Stimulated activated CD4-positive, alpha-beta T cell treated with anti-CD3 and anti-CD28 coated beads, Interleukin-15, amount 100 ng/mL, for 24 hours (primary cell): ENCODE results near the gene CDK11B.
A peak's percentile ranks its signal among the peaks of the same experiment; 100 is the strongest.

Experiments used
- DNase-seq: peaks from one replicate; pipeline ENCODE4 v3.0.0-alpha.2; 2020

Gene CDK11B

DNA sequence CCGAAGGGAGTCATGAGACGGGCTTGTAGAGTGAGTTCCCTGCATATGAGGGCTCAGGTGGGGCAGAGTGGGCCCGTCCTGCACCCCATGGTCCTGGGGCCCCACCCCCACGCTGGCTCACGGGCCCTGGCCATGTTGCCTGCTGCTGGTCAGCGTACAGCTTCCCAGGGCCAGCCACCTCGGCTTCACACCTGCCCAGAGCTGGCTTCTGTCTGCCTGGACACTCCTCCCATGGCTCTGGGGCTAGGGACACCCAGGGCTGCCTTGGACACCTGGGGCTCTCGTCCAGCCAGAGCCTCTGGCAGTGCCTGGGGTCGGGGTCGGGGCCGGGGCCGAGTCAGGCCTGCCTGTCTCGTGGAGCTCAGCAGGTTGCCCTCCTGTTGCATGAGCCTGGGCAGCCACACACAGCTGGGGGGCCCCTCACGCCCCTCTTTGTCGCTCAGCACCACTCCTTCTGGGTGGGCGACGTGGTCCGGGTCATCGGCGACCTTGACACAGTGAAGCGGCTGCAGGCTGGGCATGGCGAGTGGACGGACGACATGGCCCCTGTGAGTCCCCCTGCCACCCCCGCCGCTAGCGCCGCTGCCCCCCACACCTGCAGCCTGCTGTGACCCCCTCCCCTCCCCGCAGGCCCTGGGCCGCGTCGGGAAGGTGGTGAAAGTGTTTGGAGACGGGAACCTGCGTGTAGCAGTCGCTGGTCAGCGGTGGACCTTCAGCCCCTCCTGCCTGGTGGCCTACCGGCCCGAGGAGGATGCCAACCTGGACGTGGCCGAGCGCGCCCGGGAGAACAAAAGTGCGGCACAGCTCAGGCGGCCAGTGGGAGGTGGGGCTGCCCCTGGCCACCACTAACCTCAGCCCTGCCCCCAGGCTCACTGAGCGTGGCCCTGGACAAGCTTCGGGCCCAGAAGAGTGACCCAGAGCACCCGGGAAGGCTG lies 32.3 kb downstream of the CDK11B start:
- no peak for DNase-seq

GRCh38 chr1:1625824-1626206 lies 33.0 kb downstream of the CDK11B start:
- no peak for DNase-seq

GRCh38 chr1:1625404-1625775 lies 33.4 kb downstream of the CDK11B start:
- DNase-seq, result no peak

GRCh38 chr1:1624443-1625403 lies 34.1 kb downstream of the CDK11B start:
- DNase-seq, result no peak

- no peak for DNase-seq
These were observed 35.0 kb downstream of the CDK11B start for GRCh38 chr1:1623631-1624442.

GRCh38 chr1:1623181-1623630 lies 35.6 kb downstream of the CDK11B start:
- DNase-seq, result no peak

- DNase-seq, result no peak
These were observed 36.1 kb downstream of the CDK11B start for GRCh38 chr1:1622788-1623094.

DNA sequence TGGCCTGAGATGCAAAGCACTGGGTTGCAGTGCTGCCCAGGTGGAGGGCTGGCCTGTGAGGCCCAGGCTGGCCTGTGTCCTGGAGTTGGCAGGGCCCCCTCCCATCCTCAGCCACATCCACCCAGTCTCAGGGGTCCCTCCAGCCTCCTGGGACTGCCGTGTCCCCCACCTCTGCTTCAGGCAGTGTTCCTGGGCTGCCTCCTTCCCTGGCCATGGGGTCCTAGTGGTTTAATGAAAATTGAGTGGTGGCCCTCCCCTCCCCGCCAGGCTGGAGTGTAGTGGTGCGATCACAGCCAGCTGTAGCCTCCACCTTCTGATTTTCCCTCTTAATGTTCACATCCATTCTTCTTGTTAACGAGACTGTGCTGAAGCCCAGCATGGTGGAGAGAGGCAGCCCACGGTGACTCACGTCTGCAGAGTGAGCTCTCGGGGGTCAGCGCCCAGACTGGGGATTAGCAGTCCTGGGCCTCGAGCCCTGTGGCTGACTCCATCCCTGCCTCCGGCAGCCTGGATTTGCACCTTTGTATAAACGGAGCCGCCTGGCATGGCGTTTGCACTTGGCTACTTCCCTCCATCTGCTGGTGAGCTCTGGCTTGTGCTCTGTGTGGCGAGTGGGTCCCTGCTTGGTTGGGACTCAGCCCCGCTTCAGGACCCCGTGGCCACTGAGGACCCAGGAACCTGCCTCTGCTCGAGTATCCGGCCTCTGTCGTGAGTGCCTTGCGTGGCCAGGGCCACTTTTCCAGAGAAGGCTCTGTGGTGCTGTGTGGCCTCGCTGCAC lies 36.6 kb downstream of the CDK11B start:
- DNase-seq, result no peak

- no peak for DNase-seq
These were observed 37.4 kb downstream of the CDK11B start for GRCh38 chr1:1621173-1622009.

DNA sequence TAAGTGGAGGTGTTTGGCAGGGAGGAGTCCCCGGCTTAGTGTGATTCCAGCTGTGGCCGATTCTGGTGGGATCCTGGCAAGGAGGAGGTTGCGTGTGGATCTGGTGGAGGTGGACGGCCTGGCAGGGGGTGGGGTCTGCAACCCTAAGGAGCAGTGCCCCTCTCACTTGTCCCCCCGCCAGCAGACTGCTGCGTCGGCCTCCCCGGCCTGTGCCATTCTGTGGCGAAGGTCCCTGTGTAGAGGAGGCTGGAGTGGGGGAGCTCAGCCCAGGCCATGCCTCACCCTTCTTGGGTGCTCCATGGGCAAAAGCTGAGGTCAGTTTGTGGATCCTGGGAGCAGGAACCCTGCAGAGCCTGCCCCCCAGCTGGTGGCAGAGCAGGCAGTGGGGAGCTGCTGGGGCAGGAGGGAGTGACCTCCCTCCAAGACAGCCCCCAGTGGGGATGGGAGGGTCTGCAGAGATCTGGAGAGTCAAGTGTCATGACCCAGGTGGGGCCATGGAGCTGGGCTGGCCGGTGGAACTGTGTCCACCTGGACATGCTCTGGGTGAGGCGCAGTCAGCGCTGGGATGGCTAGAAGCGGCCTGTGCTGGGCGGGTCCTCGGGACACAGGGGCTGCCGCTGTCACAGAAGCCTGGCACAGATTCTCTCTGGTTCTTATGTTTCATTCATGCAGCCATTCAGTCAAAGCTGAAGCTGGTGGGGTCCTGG lies 38.2 kb downstream of the CDK11B start:
- no peak for DNase-seq

GRCh38 chr1:1619917-1620361 lies 38.9 kb downstream of the CDK11B start:
- DNase-seq, result no peak

GRCh38 chr1:1618396-1619068 lies 40.3 kb downstream of the CDK11B start:
- DNase-seq, result no peak

- no peak for DNase-seq
These were observed 40.9 kb downstream of the CDK11B start for GRCh38 chr1:1617925-1618324.

- no peak for DNase-seq
These were observed 41.3 kb downstream of the CDK11B start for GRCh38 chr1:1617516-1617915.

GRCh38 chr1:1616838-1617237 lies 42.0 kb downstream of the CDK11B start:
- no peak for DNase-seq

GRCh38 chr1:1616045-1616790 lies 42.6 kb downstream of the CDK11B start:
- peak; percentile 65 for DNase-seq

DNA sequence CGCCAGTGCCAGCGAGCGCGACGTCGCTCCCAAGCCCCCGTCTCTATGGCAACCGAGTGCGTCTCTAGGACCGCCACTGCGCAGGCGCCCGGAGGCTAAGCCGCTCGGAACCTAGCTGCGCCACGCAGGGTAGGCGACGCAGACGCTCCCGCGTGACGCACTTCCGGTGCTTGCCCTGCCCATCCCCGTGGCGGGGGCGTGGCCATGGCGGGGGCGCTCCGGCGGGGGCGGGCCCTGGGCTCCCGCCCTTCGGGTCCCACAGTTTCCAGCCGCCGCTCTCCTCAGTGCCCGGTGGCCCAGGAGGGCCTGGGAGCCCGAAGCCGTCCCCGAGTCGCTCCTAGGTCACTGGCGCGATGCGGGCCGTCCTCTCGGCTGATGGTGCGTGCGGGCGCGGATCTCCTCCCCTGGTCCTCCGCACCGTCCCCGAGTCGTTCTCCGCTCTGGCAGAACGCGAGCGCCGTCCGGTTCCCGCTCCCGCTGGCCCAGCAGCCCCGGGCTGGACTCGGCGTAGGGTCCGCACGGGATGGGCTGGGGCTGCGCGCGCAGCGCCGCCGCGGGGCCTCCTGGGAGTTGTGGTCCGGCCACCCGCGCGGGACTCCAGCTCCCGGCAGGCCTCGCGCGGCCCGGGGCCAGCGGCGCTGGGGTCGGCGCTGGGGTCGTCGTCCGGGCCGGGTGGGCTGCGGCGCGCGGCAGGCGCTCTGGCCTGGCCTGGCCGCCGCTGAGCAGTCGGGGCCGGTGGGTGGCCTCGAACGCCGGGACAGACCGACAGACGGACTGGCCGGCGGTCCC lies 43.4 kb downstream of the CDK11B start, which contains the start of gene MIB2:
MIB2 (plus strand) TSS at position 245 of the 789 bp plus-strand sequence. CDS start 7,953 bp downstream, outside the sequence.
- peak; percentile 97 for DNase-seq

- no peak for DNase-seq
These were observed 43.9 kb downstream of the CDK11B start for GRCh38 chr1:1614954-1615255.
